Glutamatergic neuron (in vitro differentiated cells): Measurements from ENCODE around the gene WNT2. TPM values are rescaled to one million over a fixed set of nuclear protein-coding genes. Genes with fewer than 3 reads are reported as not detected.
"Not testable (repeated sequence)": the region's sequence is repeated elsewhere in the genome, so short reads cannot be mapped to it uniquely, and the experiment has no call there.

Experiments
- DNase-seq: peaks from one replicate; pipeline ENCODE4 v3.0.0; 2022
- H3K27ac Mint-ChIP-seq: one replicate; pipeline ENCODE4 v1.8.0; 2020; ENCODE audit warnings: mild to moderate bottlenecking, mixed read lengths, inconsistent platforms; ENCODE audit not compliant: unreplicated experiment
- H3K27me3 Mint-ChIP-seq: one replicate; pipeline ENCODE4 v1.8.0; 2020; ENCODE audit warnings: mild to moderate bottlenecking, moderate library complexity, mixed read lengths, inconsistent platforms; ENCODE audit not compliant: unreplicated experiment
- H3K36me3 Mint-ChIP-seq: one replicate; pipeline ENCODE4 v1.8.0; 2020; ENCODE audit warnings: mild to moderate bottlenecking, mixed read lengths, inconsistent platforms; ENCODE audit not compliant: unreplicated experiment
- H3K4me1 Mint-ChIP-seq: one replicate; pipeline ENCODE4 v1.8.0; 2020; ENCODE audit warnings: mild to moderate bottlenecking, low read depth, mixed read lengths, inconsistent platforms; ENCODE audit not compliant: unreplicated experiment
- H3K4me3 Mint-ChIP-seq: one replicate; pipeline ENCODE4 v1.8.0; 2020; ENCODE audit warnings: mild to moderate bottlenecking, mixed read lengths, inconsistent platforms; ENCODE audit not compliant: unreplicated experiment
- H3K9me3 Mint-ChIP-seq: one replicate; pipeline ENCODE4 v1.8.0; 2020; ENCODE audit warnings: mild to moderate bottlenecking, moderate library complexity, mixed read lengths, inconsistent platforms; ENCODE audit not compliant: unreplicated experiment
- total RNA-seq: library from RNA; stranded (reverse); fragmentation: NEBNext Ultra II Directional; extraction: Animal tissue kit (Norgen Biotek cat#: 25700); gene quantifications from one replicate; pipeline ENCODE4 v1.2.1, GENCODE V29; 2021; ENCODE audit not compliant: unreplicated experiment
- TF ChIP-seq, protein P1 (sequence below): fragments of 200-600 bp; sonication (generic); IDR thresholded peaks from one replicate; pipeline ENCODE4 v1.5.0; 2021; ENCODE audit not compliant: partially characterized antibody, unreplicated experiment

The WNT2 gene
- total RNA-seq, 1 donor from 2014 or later = not detected

DNA sequence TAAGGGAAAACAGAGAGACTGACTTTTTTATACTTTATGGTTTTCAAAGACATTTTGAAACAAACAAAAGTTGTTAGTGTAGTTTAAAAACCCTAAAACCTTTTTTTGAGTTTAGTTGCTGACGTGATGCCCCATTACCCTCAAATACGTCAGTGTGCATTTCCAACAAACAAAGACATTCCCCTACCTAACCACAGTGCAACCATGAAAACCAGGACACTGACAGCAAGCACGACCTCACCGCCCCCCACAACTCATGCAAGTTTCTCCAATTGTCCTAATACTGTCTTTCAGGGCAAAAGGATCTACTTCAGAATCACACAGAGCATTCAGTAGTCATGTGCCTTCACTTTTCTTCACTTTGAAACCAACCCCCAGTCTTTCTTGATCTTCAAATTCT, 75.0 kb downstream of the WNT2 start:
- TF ChIP-seq, protein P1, sequence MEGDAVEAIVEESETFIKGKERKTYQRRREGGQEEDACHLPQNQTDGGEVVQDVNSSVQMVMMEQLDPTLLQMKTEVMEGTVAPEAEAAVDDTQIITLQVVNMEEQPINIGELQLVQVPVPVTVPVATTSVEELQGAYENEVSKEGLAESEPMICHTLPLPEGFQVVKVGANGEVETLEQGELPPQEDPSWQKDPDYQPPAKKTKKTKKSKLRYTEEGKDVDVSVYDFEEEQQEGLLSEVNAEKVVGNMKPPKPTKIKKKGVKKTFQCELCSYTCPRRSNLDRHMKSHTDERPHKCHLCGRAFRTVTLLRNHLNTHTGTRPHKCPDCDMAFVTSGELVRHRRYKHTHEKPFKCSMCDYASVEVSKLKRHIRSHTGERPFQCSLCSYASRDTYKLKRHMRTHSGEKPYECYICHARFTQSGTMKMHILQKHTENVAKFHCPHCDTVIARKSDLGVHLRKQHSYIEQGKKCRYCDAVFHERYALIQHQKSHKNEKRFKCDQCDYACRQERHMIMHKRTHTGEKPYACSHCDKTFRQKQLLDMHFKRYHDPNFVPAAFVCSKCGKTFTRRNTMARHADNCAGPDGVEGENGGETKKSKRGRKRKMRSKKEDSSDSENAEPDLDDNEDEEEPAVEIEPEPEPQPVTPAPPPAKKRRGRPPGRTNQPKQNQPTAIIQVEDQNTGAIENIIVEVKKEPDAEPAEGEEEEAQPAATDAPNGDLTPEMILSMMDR = no peak
- H3K4me3 Mint-ChIP-seq = no peak overlapping the region
- H3K27me3 Mint-ChIP-seq = no peaks in the 10 kb centered on the region
- peaks cover 2% of the 10 kb centered on the region for H3K9me3 Mint-ChIP-seq
- H3K4me1 Mint-ChIP-seq = peaks cover 1% of the 10 kb centered on the region
- no peak overlapping the region for H3K27ac Mint-ChIP-seq
- H3K36me3 Mint-ChIP-seq = peaks cover 19% of the 10 kb centered on the region
- DNase-seq = no peak

DNA sequence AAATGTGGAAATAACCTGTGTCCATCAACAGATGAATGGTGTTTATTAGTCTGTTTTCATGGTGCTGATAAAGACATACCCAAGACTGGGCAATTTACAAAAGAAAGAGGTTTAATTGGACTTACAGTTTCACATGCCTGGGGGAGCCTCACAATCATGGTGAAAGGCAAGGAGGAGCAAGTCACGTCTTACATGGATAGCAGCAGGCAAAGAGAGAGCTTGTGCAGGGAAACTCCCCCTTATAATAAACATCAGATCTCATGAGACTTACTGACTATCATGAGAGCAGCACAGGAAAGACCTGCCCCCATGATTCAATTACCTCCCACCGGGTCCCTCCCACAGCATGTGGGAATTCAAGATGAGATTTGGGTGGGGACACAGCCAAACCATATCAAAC, 77.2 kb downstream of the WNT2 start:
- H3K4me1 Mint-ChIP-seq, H3K27ac Mint-ChIP-seq, H3K27me3 Mint-ChIP-seq, H3K9me3 Mint-ChIP-seq, DNase-seq, H3K4me3 Mint-ChIP-seq: not testable (repeated sequence)
- peaks cover 19% of the 10 kb centered on the region for H3K36me3 Mint-ChIP-seq

GRCh38 chr7:117243390-117243789, 79.5 kb downstream of the WNT2 start:
- TF ChIP-seq, protein P1 = no peak
- Mint-ChIP-seq H3K4me3 (no peak overlapping the region), H3K9me3 (no peaks in the 10 kb centered on the region), H3K4me1 (no peaks in the 10 kb centered on the region), H3K36me3 (peaks cover 13% of the 10 kb centered on the region), H3K27ac (no peak overlapping the region), H3K27me3 (no peaks in the 10 kb centered on the region)
- no peak for DNase-seq

GRCh38 chr7:117241088-117241487, 81.8 kb downstream of the WNT2 start:
- no peaks in the 10 kb centered on the region for H3K4me1 Mint-ChIP-seq
- H3K36me3 Mint-ChIP-seq = peaks cover 7% of the 10 kb centered on the region
- no peak for DNase-seq
- H3K27me3 Mint-ChIP-seq = no peaks in the 10 kb centered on the region
- no peak overlapping the region for H3K27ac Mint-ChIP-seq
- no peaks in the 10 kb centered on the region for H3K9me3 Mint-ChIP-seq
- TF ChIP-seq, protein P1 = no peak
- H3K4me3 Mint-ChIP-seq = no peak overlapping the region

- Mint-ChIP-seq H3K9me3 (no peaks in the 10 kb centered on the region), H3K27me3 (no peaks in the 10 kb centered on the region), H3K27ac (no peak overlapping the region), H3K4me1 (no peaks in the 10 kb centered on the region), H3K36me3 (no peaks in the 10 kb centered on the region), H3K4me3 (no peak overlapping the region)
- no peak for DNase-seq
- TF ChIP-seq, protein P1 = no peak
Observed at GRCh38 chr7:117238937-117239336, 83.9 kb downstream of the WNT2 start.

DNA sequence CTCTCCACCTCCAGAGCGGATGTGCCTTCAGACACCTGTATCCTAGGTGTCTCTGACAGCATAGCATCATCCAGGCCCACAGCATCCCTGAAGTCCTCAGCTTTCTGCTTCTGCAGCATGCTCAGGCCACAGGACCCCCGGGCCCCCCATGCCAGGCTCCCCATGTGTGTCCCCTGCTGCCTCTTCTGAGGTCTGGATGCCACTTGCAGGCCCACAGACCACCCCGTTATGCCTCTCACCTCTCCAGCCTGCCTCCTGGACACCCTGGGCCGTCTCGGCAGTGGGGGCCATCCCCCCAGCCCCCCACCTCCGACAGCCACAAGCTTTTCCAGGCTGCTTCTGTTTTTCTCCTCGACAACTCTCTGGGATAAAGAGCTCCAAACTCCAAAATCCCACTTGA, 84.4 kb downstream of the WNT2 start:
- no peaks in the 10 kb centered on the region for H3K27me3 Mint-ChIP-seq
- H3K27ac Mint-ChIP-seq = no peak overlapping the region
- H3K9me3 Mint-ChIP-seq = no peaks in the 10 kb centered on the region
- TF ChIP-seq, protein P1 = no peak
- H3K4me1 Mint-ChIP-seq = no peaks in the 10 kb centered on the region
- no peak for DNase-seq
- no peak overlapping the region for H3K4me3 Mint-ChIP-seq
- H3K36me3 Mint-ChIP-seq = peaks cover 3% of the 10 kb centered on the region
